ENCODE results near the gene LYZL2.
"Not testable (repeated sequence)": the region's sequence is repeated elsewhere in the genome, so short reads cannot be mapped to it uniquely, and the experiment has no call there.

Gene LYZL2

DNA sequence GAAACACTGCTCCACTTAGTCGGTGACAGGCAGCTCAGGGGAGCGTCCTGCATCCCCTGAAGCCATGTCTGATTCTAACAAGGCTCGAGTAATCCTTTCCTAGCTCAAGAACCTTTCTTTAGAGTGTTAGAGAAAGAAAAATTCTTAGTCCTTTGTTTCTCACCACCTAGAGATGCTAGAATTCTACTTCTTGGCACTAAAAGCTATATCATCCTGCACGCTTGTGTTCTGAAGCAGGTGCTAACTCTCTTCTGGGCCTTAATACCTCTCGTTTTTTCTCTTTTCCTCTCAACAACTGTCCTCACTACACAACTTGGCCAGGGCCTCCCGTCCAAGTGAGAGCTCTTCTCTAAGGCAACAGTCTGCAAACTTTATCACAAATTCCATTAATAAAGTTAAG, at the start of gene LYZL2:
TSS of gene LYZL2 (minus strand) at position 101 of the 400 bp plus-strand sequence. CDS start 2,838 bp downstream, outside the sequence.
- H3K9ac ChIP-seq (ENCODE audit: low read length) = no peak within 1 kb of the TSS
- H3K27me3 ChIP-seq (ENCODE audit: control insufficient read depth, insufficient read depth, low read length) = no peaks in the 10 kb centered on the region
- no peak within 1 kb of the TSS for H3K4me3 ChIP-seq (ENCODE audit: low read length)
- no peaks in the 10 kb centered on the region for H3K4me1 ChIP-seq (ENCODE audit: control insufficient read depth, low read depth, low read length)
- no peaks in the 10 kb centered on the region for H3K9me3 ChIP-seq (ENCODE audit: control insufficient read depth, low read depth, low read length)
- H3K36me3 ChIP-seq (ENCODE audit: control insufficient read depth, low read depth, low read length) = no peaks in the 10 kb centered on the region
- no peak within 1 kb of the TSS for H3K27ac ChIP-seq (ENCODE audit: low read length)

DNA sequence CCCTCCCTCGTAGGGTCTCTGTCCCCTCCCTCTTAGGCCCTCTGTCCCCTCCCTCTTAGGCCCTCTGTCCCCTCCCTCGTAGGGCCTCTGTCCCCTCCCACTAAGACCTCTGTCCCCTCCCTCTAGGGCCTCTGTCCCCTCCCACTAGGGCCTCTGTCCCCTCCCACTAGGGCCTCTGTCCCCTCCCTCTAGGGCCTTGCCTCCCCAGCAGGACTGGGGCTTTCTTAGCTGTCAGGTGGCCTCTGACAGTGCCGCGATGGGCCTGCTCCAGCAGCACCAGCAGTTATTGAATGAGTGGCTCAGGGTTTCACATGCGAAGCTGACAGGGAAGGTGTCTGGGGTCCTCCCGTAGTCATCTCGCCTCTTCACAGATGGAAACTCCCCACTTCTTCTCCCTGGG, 48.1 kb upstream of the LYZL2 start:
- H3K36me3 ChIP-seq (ENCODE audit: control insufficient read depth, low read depth, low read length) = not testable (repeated sequence)

DNA sequence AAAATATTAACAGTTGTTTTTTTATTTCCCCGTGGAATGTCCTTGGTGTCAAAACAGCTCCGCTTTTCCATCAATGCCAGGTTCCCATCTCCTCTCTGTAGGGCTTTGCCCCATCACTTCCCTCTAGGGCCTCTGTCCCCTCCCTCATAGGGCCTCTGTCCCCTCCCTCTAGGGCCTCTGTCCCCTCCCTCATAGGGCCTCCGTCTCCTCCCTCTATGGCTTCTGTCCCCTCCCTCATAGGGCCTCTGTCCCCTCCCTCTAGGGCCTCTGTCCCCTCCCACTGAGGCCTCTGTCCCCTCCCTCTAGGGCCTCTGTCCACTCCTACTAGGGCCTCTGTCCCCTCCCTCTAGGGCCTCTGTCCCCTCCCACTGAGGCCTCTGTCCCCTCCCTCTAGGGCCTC, 47.6 kb upstream of the LYZL2 start:
- H3K27me3 ChIP-seq (ENCODE audit: control insufficient read depth, insufficient read depth, low read length); H3K9ac ChIP-seq (ENCODE audit: low read length); H3K27ac ChIP-seq (ENCODE audit: low read length); H3K4me3 ChIP-seq (ENCODE audit: low read length); H3K36me3 ChIP-seq (ENCODE audit: control insufficient read depth, low read depth, low read length); H3K4me1 ChIP-seq (ENCODE audit: control insufficient read depth, low read depth, low read length); H3K9me3 ChIP-seq (ENCODE audit: control insufficient read depth, low read depth, low read length): not testable (repeated sequence)

More for the DNA sequence above, 48.1 kb upstream of the LYZL2 start:
- H3K27me3 ChIP-seq (ENCODE audit: control insufficient read depth, insufficient read depth, low read length); H3K4me1 ChIP-seq (ENCODE audit: control insufficient read depth, low read depth, low read length); H3K27ac ChIP-seq (ENCODE audit: low read length); H3K9me3 ChIP-seq (ENCODE audit: control insufficient read depth, low read depth, low read length); H3K4me3 ChIP-seq (ENCODE audit: low read length); H3K9ac ChIP-seq (ENCODE audit: low read length): not testable (repeated sequence)

DNA sequence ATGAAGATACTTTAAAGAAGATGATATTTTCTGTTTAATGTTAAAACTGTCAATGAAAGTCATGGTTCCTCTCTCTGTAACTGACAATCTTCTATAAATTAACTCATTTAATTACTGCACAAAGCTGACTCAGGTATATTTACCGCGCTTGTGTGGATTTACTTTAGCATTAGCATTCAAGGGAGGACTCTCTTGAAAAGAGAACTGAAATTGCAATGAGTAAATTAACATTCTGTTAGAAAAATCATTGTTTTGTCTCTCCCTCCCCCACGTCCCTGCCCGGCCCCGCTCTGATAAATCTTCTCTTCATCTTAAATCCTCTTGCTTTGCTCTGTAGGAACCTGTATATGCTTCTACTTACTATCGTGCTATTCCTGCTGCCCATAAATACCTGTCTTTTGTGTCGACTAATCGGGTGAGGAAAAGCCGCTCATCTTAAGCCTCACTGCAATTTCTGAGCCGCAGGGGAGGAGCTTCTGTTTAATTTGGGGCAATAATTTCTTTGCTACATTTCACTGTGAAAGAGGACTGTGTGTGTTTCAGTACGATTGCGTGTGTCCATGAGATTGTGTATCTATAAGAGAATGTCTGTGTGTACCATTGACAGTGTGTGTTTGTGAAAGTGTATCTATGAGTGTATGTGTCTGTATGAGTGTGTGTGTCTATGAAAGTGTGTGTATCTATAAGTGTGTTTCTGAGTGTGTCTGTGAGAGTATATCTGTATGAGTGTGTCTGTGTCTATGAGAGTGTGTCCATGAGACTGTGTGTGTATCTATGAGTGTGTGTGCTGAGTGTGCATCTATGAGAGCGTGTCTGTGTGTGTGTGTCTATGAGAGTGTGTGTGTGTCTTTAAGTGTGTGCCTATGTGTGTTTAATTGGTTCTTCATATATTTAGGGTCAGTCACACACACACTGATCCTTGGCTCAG, 46.5 kb upstream of the LYZL2 start:
- Histone ChIP-seq H3K4me1 (ENCODE audit: control insufficient read depth, low read depth, low read length) (no peaks in the 10 kb centered on the region), H3K9me3 (ENCODE audit: control insufficient read depth, low read depth, low read length) (no peaks in the 10 kb centered on the region), H3K9ac (ENCODE audit: low read length) (no peak overlapping the region), H3K27me3 (ENCODE audit: control insufficient read depth, insufficient read depth, low read length) (no peaks in the 10 kb centered on the region), H3K27ac (ENCODE audit: low read length) (no peak overlapping the region), H3K4me3 (ENCODE audit: low read length) (no peak overlapping the region), H3K36me3 (ENCODE audit: control insufficient read depth, low read depth, low read length) (no peaks in the 10 kb centered on the region)

DNA sequence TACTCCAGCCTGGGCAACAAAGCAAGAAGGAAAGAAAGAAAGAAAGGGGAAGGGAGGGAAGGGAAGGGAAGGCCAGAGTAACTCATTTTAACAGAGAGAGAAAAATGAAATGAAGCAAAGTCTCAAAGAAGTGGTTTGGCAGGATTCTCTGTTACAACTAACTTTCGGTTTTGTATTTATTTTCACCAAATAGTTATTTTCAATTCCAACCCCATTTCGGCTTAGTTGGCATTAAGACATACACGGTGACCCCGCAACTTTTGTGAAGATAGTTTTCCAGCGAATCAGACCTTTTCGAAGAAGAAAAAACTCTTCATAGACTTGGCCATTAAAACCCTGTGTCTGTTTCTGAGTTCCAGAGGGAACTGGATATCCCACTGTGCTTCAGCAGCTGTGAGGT, 45.2 kb upstream of the LYZL2 start:
- Histone ChIP-seq H3K9me3 (ENCODE audit: control insufficient read depth, low read depth, low read length) (no peaks in the 10 kb centered on the region), H3K4me3 (ENCODE audit: low read length) (no peak overlapping the region), H3K36me3 (ENCODE audit: control insufficient read depth, low read depth, low read length) (no peaks in the 10 kb centered on the region), H3K4me1 (ENCODE audit: control insufficient read depth, low read depth, low read length) (no peaks in the 10 kb centered on the region), H3K27ac (ENCODE audit: low read length) (no peak overlapping the region), H3K27me3 (ENCODE audit: control insufficient read depth, insufficient read depth, low read length) (no peaks in the 10 kb centered on the region), H3K9ac (ENCODE audit: low read length) (no peak overlapping the region)

DNA sequence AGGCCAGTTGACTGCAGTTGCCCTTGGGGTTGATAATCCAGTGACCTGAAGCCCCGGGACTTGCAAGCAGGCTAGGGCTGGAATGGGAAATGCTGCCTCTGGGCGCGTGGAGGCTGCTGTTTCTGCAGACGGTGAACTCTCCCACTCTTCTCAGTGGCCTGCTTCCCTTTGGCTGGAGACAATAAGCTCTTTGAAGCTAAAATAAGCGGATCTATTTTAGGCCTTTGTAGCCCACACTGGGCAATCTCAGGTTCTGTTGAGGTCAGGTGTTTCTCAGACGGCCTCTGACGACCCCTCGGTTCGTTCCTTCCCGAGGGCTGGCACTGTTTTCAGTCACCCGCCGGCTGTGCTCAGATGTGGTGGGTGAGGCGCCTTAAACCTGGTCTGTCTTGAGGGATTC, 43.7 kb upstream of the LYZL2 start:
- not testable (repeated sequence) for H3K27ac ChIP-seq (ENCODE audit: low read length); H3K9me3 ChIP-seq (ENCODE audit: control insufficient read depth, low read depth, low read length); H3K36me3 ChIP-seq (ENCODE audit: control insufficient read depth, low read depth, low read length); H3K4me3 ChIP-seq (ENCODE audit: low read length); H3K4me1 ChIP-seq (ENCODE audit: control insufficient read depth, low read depth, low read length); H3K9ac ChIP-seq (ENCODE audit: low read length); H3K27me3 ChIP-seq (ENCODE audit: control insufficient read depth, insufficient read depth, low read length)

DNA sequence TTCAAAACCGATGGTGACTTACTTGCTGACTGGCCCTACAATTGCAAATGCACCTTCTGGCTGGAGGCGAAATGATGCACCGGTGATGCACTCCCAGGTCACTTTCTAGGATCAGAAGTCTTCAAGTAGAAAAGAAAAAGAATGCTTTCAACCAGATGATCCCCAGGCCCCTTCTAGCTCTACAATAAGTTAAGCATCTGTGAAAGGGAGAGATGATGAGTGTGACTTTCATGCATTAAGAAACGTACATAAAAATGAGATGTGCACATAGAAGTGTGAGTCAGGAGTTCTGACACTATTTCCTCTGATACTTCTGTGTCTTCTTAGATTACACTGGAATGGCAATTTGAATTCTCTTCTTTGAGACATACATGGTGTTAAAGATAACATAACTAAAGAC, 42.8 kb upstream of the LYZL2 start:
- not testable (repeated sequence) for H3K36me3 ChIP-seq (ENCODE audit: control insufficient read depth, low read depth, low read length); H3K27me3 ChIP-seq (ENCODE audit: control insufficient read depth, insufficient read depth, low read length); H3K4me1 ChIP-seq (ENCODE audit: control insufficient read depth, low read depth, low read length); H3K4me3 ChIP-seq (ENCODE audit: low read length); H3K9me3 ChIP-seq (ENCODE audit: control insufficient read depth, low read depth, low read length); H3K9ac ChIP-seq (ENCODE audit: low read length); H3K27ac ChIP-seq (ENCODE audit: low read length)

DNA sequence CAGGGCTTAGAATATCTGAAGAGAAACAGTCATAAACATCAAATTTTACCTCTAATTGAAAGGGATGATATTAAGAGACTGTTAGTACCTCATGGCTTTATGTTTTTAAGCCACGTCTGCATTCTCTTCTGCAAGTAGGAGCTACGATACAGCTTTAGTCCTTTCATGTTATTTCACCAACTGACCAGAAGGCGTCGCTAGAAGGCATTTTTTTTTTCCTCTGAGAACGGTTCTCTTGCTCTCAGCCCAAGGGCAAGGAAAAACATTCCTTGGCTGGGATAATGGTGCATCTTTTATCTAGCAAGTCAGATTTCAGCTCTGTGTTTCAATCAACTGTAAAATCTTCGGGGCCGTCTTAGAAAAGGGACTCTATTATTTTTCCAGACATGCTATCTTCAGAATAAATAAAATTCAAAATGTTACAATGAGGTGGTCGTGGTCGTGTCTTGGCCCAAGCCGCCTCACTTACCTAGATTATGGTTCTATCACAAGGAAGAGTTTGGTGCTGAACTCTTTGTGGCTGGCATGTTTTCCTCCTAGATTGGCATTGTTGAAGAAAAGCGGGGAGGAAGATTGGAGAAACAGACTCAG, 41.6 kb upstream of the LYZL2 start:
- no peak overlapping the region for H3K4me3 ChIP-seq (ENCODE audit: low read length)
- H3K9me3 ChIP-seq (ENCODE audit: control insufficient read depth, low read depth, low read length) = no peaks in the 10 kb centered on the region
- no peak overlapping the region for H3K27ac ChIP-seq (ENCODE audit: low read length)
- H3K9ac ChIP-seq (ENCODE audit: low read length) = no peak overlapping the region
- no peaks in the 10 kb centered on the region for H3K4me1 ChIP-seq (ENCODE audit: control insufficient read depth, low read depth, low read length)
- H3K27me3 ChIP-seq (ENCODE audit: control insufficient read depth, insufficient read depth, low read length) = no peaks in the 10 kb centered on the region
- H3K36me3 ChIP-seq (ENCODE audit: control insufficient read depth, low read depth, low read length) = no peaks in the 10 kb centered on the region

DNA sequence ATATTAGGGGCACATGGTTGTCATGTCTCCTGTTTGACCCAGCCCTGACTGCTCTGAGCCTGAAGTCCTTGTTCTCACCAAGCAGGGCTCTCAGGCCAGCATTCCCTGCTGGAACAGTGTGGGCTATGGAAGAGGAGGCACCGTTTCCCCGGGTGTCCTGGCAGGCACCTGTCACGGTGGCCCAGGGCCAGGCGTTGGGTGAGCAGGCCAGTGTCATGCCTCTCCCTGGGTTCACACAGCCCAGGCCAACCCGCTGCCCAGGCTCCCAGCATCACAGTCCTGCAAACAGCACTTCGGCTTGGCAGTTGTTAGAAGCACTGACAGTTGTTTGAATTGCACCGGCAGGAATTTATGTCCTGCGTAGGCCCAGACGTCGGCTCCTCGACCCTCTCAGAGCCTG, 38.4 kb upstream of the LYZL2 start:
- H3K36me3 ChIP-seq (ENCODE audit: control insufficient read depth, low read depth, low read length); H3K4me1 ChIP-seq (ENCODE audit: control insufficient read depth, low read depth, low read length); H3K9ac ChIP-seq (ENCODE audit: low read length); H3K27me3 ChIP-seq (ENCODE audit: control insufficient read depth, insufficient read depth, low read length); H3K9me3 ChIP-seq (ENCODE audit: control insufficient read depth, low read depth, low read length); H3K4me3 ChIP-seq (ENCODE audit: low read length); H3K27ac ChIP-seq (ENCODE audit: low read length): not testable (repeated sequence)

DNA sequence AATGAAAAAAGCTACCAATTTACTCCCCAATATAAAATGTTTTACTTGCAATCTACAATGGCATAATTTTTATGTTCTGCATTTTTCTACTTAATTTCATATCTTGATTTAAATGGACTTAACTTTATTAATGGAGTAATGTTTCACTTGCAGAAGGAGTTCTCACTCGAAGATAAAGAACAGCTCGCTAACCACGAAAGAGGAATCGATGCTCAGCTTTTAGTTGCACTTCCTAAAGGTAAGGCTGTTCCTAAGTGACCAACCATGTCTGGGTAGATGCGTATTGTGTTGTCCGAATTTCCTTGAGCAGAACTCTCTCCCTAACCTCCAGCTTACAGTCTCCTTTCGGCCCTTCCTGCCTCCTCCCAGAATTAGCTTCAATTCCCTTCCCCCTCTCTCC, 33.9 kb upstream of the LYZL2 start:
- not testable (repeated sequence) for H3K9me3 ChIP-seq (ENCODE audit: control insufficient read depth, low read depth, low read length); H3K27ac ChIP-seq (ENCODE audit: low read length); H3K9ac ChIP-seq (ENCODE audit: low read length); H3K4me3 ChIP-seq (ENCODE audit: low read length); H3K36me3 ChIP-seq (ENCODE audit: control insufficient read depth, low read depth, low read length); H3K4me1 ChIP-seq (ENCODE audit: control insufficient read depth, low read depth, low read length); H3K27me3 ChIP-seq (ENCODE audit: control insufficient read depth, insufficient read depth, low read length)

DNA sequence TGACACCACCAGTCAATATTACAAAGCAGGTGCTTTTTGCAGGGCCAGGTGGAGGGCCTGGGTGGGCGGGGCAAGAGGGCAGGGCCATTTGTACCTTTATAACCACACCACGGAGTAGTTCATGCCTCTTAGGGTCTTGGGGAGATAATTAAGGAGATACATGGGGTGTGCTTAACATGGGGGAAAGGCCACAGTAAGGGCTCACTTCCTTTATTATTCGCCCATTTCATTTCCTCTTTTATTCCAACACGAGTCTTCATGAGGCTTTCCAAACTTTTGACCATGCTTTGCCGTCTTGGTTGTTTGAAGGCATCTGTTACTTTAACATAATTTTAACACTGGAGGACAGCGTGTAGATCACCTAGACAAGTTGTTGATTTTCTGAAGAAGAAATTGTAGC, 33.3 kb upstream of the LYZL2 start:
- Histone ChIP-seq H3K36me3 (ENCODE audit: control insufficient read depth, low read depth, low read length) (no peaks in the 10 kb centered on the region), H3K4me3 (ENCODE audit: low read length) (no peak overlapping the region), H3K9ac (ENCODE audit: low read length) (no peak overlapping the region), H3K9me3 (ENCODE audit: control insufficient read depth, low read depth, low read length) (no peaks in the 10 kb centered on the region), H3K4me1 (ENCODE audit: control insufficient read depth, low read depth, low read length) (peaks cover 6% of the 10 kb centered on the region), H3K27me3 (ENCODE audit: control insufficient read depth, insufficient read depth, low read length) (no peaks in the 10 kb centered on the region), H3K27ac (ENCODE audit: low read length) (no peak overlapping the region)

DNA sequence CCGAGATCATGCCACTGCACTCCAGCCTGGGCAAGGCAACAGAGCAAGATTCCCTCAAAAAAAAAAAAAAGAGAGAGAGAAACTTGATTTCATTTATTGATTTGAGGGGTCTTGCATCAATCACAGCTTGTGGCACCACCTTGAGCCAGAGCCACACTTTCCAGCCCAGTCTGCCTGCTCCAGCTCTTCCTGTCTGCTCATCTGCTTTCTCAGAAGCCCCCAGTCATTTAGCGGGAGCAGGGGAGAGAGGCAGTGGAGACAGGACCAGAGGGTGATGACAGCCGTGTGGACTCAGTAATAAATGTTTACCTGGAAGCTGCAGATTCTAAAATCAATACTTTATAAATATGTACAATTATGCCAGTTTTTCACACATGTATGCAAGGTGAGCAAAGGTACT, 30.8 kb upstream of the LYZL2 start:
- H3K9me3 ChIP-seq (ENCODE audit: control insufficient read depth, low read depth, low read length); H3K4me3 ChIP-seq (ENCODE audit: low read length); H3K4me1 ChIP-seq (ENCODE audit: control insufficient read depth, low read depth, low read length); H3K9ac ChIP-seq (ENCODE audit: low read length); H3K36me3 ChIP-seq (ENCODE audit: control insufficient read depth, low read depth, low read length); H3K27ac ChIP-seq (ENCODE audit: low read length); H3K27me3 ChIP-seq (ENCODE audit: control insufficient read depth, insufficient read depth, low read length): not testable (repeated sequence)
